K562 (cell line): ENCODE measurements around the gene LETM1. TPM values are rescaled to one million over a fixed set of nuclear protein-coding genes. Genes with fewer than 3 reads are reported as not detected.

Experiments
- ETV1 ChIP-seq: fragments of 450-650 bp; conservative IDR thresholded peaks from 2 replicates; pipeline ENCODE4 v1.6.1; 2016; ENCODE audit warnings: missing genetic modification characterization, control low read depth, low read depth, missing compliant biosample characterization
- MNT ChIP-seq, 2 experiments: fragments of 450-650 bp; conservative IDR thresholded peaks; 2 replicates each; pipeline ENCODE4 v1.6.1; 2017; ENCODE audit warnings: mild to moderate bottlenecking in 2 of 2, moderate library complexity in 2 of 2
- polyA plus RNA-seq, 8 experiments: library from polyadenylated mRNA; depleted of rRNA in 4 of 8; stranded (reverse) in 5 of 8; unstranded in 3 of 8; fragments of >200 nt; fragmentation: Nextera tagmentation in 2 of 8; fragmentation: Illumina TruSeq in 1 of 8; extraction: Ambion mirVana in 2 of 8; extraction: Trizol in 1 of 8; gene quantifications; 2 replicates each; pipeline versions ENCODE4 v1.2.1 to v1.2.3, GENCODE V29; 2011 to 2014; ENCODE audit warnings: inconsistent platforms in 1 of 8, missing spikeins in 1 of 8
- total RNA-seq, 7 experiments: library from RNA; depleted of rRNA in 6 of 7; stranded (reverse); fragments of >200 nt in 6 of 7; fragmentation: Illumina TruSeq in 2 of 7; extraction: Trizol in 2 of 7; gene quantifications; 2 replicates each; pipeline versions ENCODE4 v1.2.1 to v1.2.3, GENCODE V29; 2011 to 2021; ENCODE audit warnings: low replicate concordance in 1 of 7
- TF ChIP-seq, protein P1 (sequence below), 2 experiments: fragments of 450-650 bp in 1 of 2; sonication (generic) in 1 of 2; formaldehyde crosslinking in 1 of 2; IDR thresholded peaks; 2 replicates each; pipeline versions ENCODE4 v1.7.1 to v1.9.0; 2016 to 2022; ENCODE audit warnings: inconsistent platforms in 1 of 2, mild to moderate bottlenecking in 1 of 2, missing genetic modification reagents in 1 of 2

LETM1 gene
- total and polyA plus RNA-seq, 9 of the 15 experiments (the other 6 are each of a cell fraction or from before 2014, with no cell fraction given) = 3.9 to 109 (median 35.0) TPM

DNA sequence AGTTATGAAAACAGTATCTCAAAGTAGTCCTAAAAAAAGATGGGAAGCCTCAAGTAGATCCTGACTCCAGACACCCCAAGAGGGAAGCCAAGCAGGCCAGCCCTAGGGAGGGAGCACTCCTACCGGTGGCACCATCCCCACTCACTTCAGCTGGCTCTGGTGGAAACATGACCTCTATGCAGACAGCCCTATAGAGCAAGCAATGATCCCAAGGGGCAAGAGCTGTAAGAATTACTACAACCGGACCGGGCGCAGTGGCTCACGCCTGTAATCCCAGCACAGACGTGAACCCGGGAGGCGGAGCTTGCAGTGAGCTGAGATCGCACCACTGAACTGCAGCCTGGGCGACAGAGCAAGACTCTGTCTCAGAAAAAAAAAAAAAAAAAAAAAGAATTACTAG is 5.7 kb downstream of the LETM1 start (continued):
- TF ChIP-seq, protein P1, sequence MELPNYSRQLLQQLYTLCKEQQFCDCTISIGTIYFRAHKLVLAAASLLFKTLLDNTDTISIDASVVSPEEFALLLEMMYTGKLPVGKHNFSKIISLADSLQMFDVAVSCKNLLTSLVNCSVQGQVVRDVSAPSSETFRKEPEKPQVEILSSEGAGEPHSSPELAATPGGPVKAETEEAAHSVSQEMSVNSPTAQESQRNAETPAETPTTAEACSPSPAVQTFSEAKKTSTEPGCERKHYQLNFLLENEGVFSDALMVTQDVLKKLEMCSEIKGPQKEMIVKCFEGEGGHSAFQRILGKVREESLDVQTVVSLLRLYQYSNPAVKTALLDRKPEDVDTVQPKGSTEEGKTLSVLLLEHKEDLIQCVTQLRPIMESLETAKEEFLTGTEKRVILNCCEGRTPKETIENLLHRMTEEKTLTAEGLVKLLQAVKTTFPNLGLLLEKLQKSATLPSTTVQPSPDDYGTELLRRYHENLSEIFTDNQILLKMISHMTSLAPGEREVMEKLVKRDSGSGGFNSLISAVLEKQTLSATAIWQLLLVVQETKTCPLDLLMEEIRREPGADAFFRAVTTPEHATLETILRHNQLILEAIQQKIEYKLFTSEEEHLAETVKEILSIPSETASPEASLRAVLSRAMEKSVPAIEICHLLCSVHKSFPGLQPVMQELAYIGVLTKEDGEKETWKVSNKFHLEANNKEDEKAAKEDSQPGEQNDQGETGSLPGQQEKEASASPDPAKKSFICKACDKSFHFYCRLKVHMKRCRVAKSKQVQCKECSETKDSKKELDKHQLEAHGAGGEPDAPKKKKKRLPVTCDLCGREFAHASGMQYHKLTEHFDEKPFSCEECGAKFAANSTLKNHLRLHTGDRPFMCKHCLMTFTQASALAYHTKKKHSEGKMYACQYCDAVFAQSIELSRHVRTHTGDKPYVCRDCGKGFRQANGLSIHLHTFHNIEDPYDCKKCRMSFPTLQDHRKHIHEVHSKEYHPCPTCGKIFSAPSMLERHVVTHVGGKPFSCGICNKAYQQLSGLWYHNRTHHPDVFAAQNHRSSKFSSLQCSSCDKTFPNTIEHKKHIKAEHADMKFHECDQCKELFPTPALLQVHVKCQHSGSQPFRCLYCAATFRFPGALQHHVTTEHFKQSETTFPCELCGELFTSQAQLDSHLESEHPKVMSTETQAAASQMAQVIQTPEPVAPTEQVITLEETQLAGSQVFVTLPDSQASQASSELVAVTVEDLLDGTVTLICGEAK (IDR thresholded peaks at IDR 0.05) = no peak
- TF ChIP-seq, protein P1 (CRISPR knock-in tag; IDR thresholded peaks at IDR 0.05) = no peak
- TF ChIP-seq ETV1 (no peak), MNT (conservative IDR thresholded peaks at IDR 0.05) (no peak)
